GM12878 (cell line): ENCODE data around the gene FGFR2. TPM values are rescaled to one million over a fixed set of nuclear protein-coding genes. Genes with fewer than 3 reads are reported as not detected.

Experiments
- ATAC-seq: fragments of 200-7000 bp; cut with Tn5 transposase; 3 replicates; pipeline ENCODE4 v1.9.1; 2020; ENCODE audit warnings: mild to moderate bottlenecking, moderate library complexity
- BruUV-seq: library from RNA; stranded (reverse); fragments of 400-500 nt; replicated peaks from 2 replicates; lab custom pipeline; 2021; lab: Mats Ljungman, UMichigan
- CTCF ChIA-PET: fragments of 300-600 bp; sonication (Branson Sonifier 250); formaldehyde crosslinking; extraction: SDS; loops from one replicate; lab custom pipeline; 2021; ENCODE audit warnings: inconsistent platforms; lab: Yijun Ruan, JAX
- POLR2A ChIA-PET: fragments of 350-600 bp; formaldehyde crosslinking; extraction: SDS; loops from one replicate; lab custom pipeline; 2021; ENCODE audit warnings: inconsistent platforms; lab: Charles Lee
- RAD21 ChIA-PET: fragments of 300-600 bp; sonication (Branson Sonifier 250); formaldehyde crosslinking; loops from one replicate; lab custom pipeline; 2023; ENCODE audit warnings: antibody characterized with exemption; ENCODE audit not compliant: unreplicated experiment; lab: Charles Lee
- SMC1A ChIA-PET: fragments of 300-600 bp; sonication (Branson Sonifier 250); formaldehyde crosslinking; loops from one replicate; lab custom pipeline; 2023; ENCODE audit not compliant: unreplicated experiment, uncharacterized antibody; lab: Charles Lee
- DNase-seq: peaks from one replicate; pipeline ENCODE4 v3.0.0-alpha.2; 2011; ENCODE audit warnings: low read depth, low spot score
- FAIRE-seq: peaks from 3 replicates; lab custom pipeline; 2011; peaks lifted over from hg19 to GRCh38; lab: Jason Lieb, UNC
- H2AFZ ChIP-seq: 2 replicates; pipeline ENCODE4 v1.6.0; 2011; ENCODE audit warnings: low read depth, low read length, control low read depth; ENCODE audit not compliant: control insufficient read depth
- H3K27ac ChIP-seq: 2 replicates; pipeline ENCODE4 v1.5.1; 2011; ENCODE audit warnings: control low read depth; ENCODE audit not compliant: control insufficient read depth, insufficient read depth
- H3K27me3 ChIP-seq, 2 experiments: replicated peaks in 1 of 2; 2 replicates each; pipeline versions ENCODE4 v1.6.0 to v1.6.1; 2011; ENCODE audit warnings: low read length in 1 of 2; ENCODE audit not compliant: control insufficient read depth in 2 of 2, insufficient read depth in 2 of 2
- H3K36me3 ChIP-seq, 2 experiments: 2 replicates each; pipeline ENCODE4 v1.5.1; 2011; ENCODE audit warnings: low read length in 1 of 2; ENCODE audit not compliant: control insufficient read depth in 2 of 2, insufficient read depth in 2 of 2
- H3K4me1 ChIP-seq: 2 replicates; pipeline ENCODE4 v1.6.1; 2011; ENCODE audit warnings: mild to moderate bottlenecking, low read length, moderate library complexity, mixed read lengths; ENCODE audit not compliant: control insufficient read depth, insufficient read depth
- H3K4me2 ChIP-seq: 2 replicates; pipeline ENCODE4 v1.6.0; 2011; ENCODE audit warnings: control low read depth; ENCODE audit not compliant: control insufficient read depth, insufficient read depth
- H3K4me3 ChIP-seq: fragments of 200-600 bp; sonication (generic); 2 replicates; pipeline ENCODE4 v1.5.1; 2016
- H3K79me2 ChIP-seq: 2 replicates; pipeline ENCODE4 v1.6.0; 2011; ENCODE audit warnings: low read length; ENCODE audit not compliant: control insufficient read depth, insufficient read depth
- H3K9ac ChIP-seq: 2 replicates; pipeline ENCODE4 v1.8.0; 2011; ENCODE audit warnings: low read length, control low read depth, mixed read lengths; ENCODE audit not compliant: control insufficient read depth, insufficient read depth
- H3K9me3 ChIP-seq: replicated peaks from 3 replicates; pipeline ENCODE4 v1.5.1; 2011; ENCODE audit warnings: mild to moderate bottlenecking, low read length; ENCODE audit not compliant: control insufficient read depth, insufficient read depth
- H4K20me1 ChIP-seq: 2 replicates; pipeline ENCODE4 v1.6.0; 2011; ENCODE audit not compliant: control insufficient read depth, insufficient read depth
- BRCA1 ChIP-seq: IDR thresholded peaks from 2 replicates; pipeline ENCODE4 v1.6.1; 2011; ENCODE audit warnings: low read depth, low read length, improper control_type of control experiment
- CREB1 ChIP-seq: IDR thresholded peaks from 2 replicates; pipeline ENCODE4 v1.6.1; 2012; ENCODE audit warnings: low read depth, mild to moderate bottlenecking, inconsistent platforms
- IKZF2 ChIP-seq, 2 experiments: fragments of 450-650 bp; IDR thresholded peaks; 2 replicates each; pipeline ENCODE4 v1.6.1; 2017; ENCODE audit warnings: mild to moderate bottlenecking in 2 of 2, moderate library complexity in 2 of 2
- MEF2A ChIP-seq: IDR thresholded peaks from 2 replicates; pipeline ENCODE4 v1.6.1; 2011; ENCODE audit warnings: low read depth, mild to moderate bottlenecking, low read length, moderate library complexity; ENCODE audit not compliant: insufficient read depth
- ZSCAN29 ChIP-seq: fragments of 450-650 bp; IDR thresholded peaks from 2 replicates; pipeline ENCODE4 v1.6.1; 2017; ENCODE audit warnings: mild to moderate bottlenecking, moderate library complexity
- WGBS: methylation state at CpG from one replicate; pipeline ENCODE4 v1.1.6; 2016; ENCODE audit warnings: low lambda C conversion rate; ENCODE audit not compliant: insufficient replicate concordance, insufficient coverage; ENCODE audit errors: missing lambda C conversion rate; 5-methylcytosine and 5-hydroxymethylcytosine counted together
- in situ Hi-C: fragments of 300-500 bp; cut with MboI; formaldehyde crosslinking; loops from 9 replicates; pipeline ENCODE4 v1.14.3; 2018; ENCODE audit warnings: mixed read lengths
- intact Hi-C: fragments of 100-400 bp; cut with micrococcal nuclease; formaldehyde crosslinking; loops from one replicate; pipeline ENCODE4 v1.14.2; 2022; ENCODE audit not compliant: unreplicated experiment
- polyA plus RNA-seq, 11 experiments: library from polyadenylated mRNA; depleted of rRNA in 4 of 11; unstranded in 6 of 11; stranded (reverse) in 5 of 11; fragments of >200 nt; fragmentation: Nextera tagmentation in 4 of 11; fragmentation: Illumina TruSeq in 1 of 11; extraction: Ambion mirVana in 4 of 11; extraction: Trizol in 1 of 11; gene quantifications; 1 replicate in 1 of 11; 2 replicates in 10 of 11; pipeline versions ENCODE4 v1.2.1 to v1.2.3, GENCODE V29; 2011 to 2016; ENCODE audit warnings: inconsistent platforms in 2 of 11, missing spikeins in 2 of 11, low read depth in 1 of 11
- total RNA-seq, 4 experiments: library from RNA; depleted of rRNA in 3 of 4; stranded (reverse); fragments of >200 nt in 3 of 4; fragmentation: Illumina TruSeq in 1 of 4; extraction: Trizol in 1 of 4; gene quantifications; 2 replicates each; pipeline versions ENCODE4 v1.2.1 to v1.2.3, GENCODE V29; 2013 to 2021
- TF ChIP-seq, protein P1 (sequence below): fragments of 450-650 bp; IDR thresholded peaks from 2 replicates; pipeline ENCODE4 v1.6.1; 2016; ENCODE audit warnings: mild to moderate bottlenecking
- TF ChIP-seq, protein P2 (sequence below): fragments of 450-650 bp; IDR thresholded peaks from 2 replicates; pipeline ENCODE4 v1.6.1; 2017; ENCODE audit warnings: antibody characterized with exemption, mild to moderate bottlenecking, moderate library complexity

The FGFR2 gene
- total and polyA plus RNA-seq, 10 of the 15 experiments (the other 5 are each of a cell fraction or from before 2014, with no cell fraction given), result 0.04 to 0.15 TPM; not detected in 8

DNA sequence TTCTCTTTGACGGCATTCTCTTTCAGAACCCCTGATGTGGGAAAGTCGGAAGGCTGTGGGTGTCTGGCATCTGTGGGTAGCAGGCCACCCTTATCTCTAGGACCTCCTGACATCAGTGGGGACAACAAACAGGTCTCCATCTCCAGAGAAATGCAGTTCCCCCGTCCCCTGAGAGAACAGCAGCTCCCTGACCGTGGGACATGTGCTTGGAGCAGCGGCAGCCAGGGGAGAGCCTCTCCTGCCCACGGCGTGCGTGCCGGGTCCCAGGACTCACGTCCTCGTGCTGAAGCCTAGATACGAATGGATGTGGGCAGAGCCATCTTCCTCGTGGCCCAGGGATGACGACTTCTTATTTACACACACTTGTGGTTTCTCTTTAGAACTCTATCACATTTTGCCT, 133.0 kb downstream of the FGFR2 start:
- H4K20me1 ChIP-seq, result no peaks in the 10 kb centered on the region
- no peak overlapping the region for H2AFZ ChIP-seq
- no peaks in the 10 kb centered on the region for H3K4me1 ChIP-seq
- no peak overlapping the region for H3K27ac ChIP-seq
- WGBS, result 15% methylated on average over 14 of the region's 14 CpGs
- BruUV-seq, result no TSS peak
- intact Hi-C loops (no loop called here), in situ Hi-C loops (no loop called here)
- ATAC-seq, result no peak
- H3K79me2 ChIP-seq, result no peaks in the 10 kb centered on the region
- no peaks in the 10 kb centered on the region; a peak in 1 of 4 replicates for H3K27me3 ChIP-seq
- TF ChIP-seq ZSCAN29, result no peak
- ChIA-PET POLR2A (interaction anchor here (1.2 kb wide), 1 partner anchor 16 kb away, joined by 3 read pairs; no protein-coding TSS in a partner anchor), RAD21 (no interaction called here), SMC1A (no interaction called here), CTCF (interaction anchor here (0.6 kb wide), 1 partner anchor 56 kb away, joined by 3 read pairs; no protein-coding TSS in a partner anchor)
- DNase-seq, result no peak
- H3K4me2 ChIP-seq, result no peak overlapping the region
- FAIRE-seq, result no peak
- H3K9ac ChIP-seq, result no peak overlapping the region
- no peak overlapping the region for H3K4me3 ChIP-seq
- no peaks in the 10 kb centered on the region for H3K36me3 ChIP-seq
- H3K9me3 ChIP-seq, result no peaks in the 10 kb centered on the region

DNA sequence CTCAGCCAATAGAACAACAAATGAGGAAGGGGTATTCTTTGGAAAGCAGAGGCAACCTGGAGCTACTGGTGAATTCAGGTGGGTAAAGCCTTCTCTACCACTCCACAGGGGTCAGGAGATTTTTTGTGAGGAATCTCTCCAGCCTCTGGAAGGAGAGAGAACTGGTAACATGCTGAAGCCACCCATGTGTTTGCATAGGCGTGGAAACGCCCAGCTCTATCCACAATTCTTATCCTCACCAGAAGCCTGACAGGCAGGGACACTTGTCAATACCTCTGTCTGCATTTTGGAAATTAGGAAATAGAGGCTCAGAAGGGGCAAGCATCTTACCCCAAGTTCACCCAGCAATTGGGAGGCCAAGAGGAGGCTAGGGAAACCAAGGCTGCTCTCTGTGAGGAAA, 133.7 kb downstream of the FGFR2 start:
- Histone ChIP-seq H3K27me3 (no peaks in the 10 kb centered on the region), H4K20me1 (no peaks in the 10 kb centered on the region), H3K27ac (no peak overlapping the region), H2AFZ (no peak overlapping the region), H3K9me3 (no peaks in the 10 kb centered on the region), H3K4me2 (no peak overlapping the region), H3K36me3 (no peaks in the 10 kb centered on the region), H3K4me3 (no peak overlapping the region), H3K79me2 (no peaks in the 10 kb centered on the region), H3K9ac (no peak overlapping the region)
- POLR2A ChIA-PET, result interaction anchor here (1.2 kb wide), 1 partner anchor 15 kb away, joined by 3 read pairs; no protein-coding TSS in a partner anchor
- no peak for ATAC-seq
- in situ Hi-C loops, result no loop called here
- FAIRE-seq, result no peak
- RAD21 ChIA-PET, result no interaction called here
- 0% methylated on average over 2 of the region's 2 CpGs for WGBS
- SMC1A ChIA-PET, result no interaction called here
- DNase-seq, result no peak
- TF ChIP-seq CREB1 (no peak), MEF2A (no peak), BRCA1 (no peak), IKZF2 (IDR thresholded peaks at IDR 0.05) (no peak)
- TF ChIP-seq, protein P1, sequence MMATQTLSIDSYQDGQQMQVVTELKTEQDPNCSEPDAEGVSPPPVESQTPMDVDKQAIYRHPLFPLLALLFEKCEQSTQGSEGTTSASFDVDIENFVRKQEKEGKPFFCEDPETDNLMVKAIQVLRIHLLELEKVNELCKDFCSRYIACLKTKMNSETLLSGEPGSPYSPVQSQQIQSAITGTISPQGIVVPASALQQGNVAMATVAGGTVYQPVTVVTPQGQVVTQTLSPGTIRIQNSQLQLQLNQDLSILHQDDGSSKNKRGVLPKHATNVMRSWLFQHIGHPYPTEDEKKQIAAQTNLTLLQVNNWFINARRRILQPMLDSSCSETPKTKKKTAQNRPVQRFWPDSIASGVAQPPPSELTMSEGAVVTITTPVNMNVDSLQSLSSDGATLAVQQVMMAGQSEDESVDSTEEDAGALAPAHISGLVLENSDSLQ, result no peak
- TF ChIP-seq, protein P2, sequence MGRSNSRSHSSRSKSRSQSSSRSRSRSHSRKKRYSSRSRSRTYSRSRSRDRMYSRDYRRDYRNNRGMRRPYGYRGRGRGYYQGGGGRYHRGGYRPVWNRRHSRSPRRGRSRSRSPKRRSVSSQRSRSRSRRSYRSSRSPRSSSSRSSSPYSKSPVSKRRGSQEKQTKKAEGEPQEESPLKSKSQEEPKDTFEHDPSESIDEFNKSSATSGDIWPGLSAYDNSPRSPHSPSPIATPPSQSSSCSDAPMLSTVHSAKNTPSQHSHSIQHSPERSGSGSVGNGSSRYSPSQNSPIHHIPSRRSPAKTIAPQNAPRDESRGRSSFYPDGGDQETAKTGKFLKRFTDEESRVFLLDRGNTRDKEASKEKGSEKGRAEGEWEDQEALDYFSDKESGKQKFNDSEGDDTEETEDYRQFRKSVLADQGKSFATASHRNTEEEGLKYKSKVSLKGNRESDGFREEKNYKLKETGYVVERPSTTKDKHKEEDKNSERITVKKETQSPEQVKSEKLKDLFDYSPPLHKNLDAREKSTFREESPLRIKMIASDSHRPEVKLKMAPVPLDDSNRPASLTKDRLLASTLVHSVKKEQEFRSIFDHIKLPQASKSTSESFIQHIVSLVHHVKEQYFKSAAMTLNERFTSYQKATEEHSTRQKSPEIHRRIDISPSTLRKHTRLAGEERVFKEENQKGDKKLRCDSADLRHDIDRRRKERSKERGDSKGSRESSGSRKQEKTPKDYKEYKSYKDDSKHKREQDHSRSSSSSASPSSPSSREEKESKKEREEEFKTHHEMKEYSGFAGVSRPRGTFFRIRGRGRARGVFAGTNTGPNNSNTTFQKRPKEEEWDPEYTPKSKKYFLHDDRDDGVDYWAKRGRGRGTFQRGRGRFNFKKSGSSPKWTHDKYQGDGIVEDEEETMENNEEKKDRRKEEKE, result no peak
- TF ChIP-seq, all 136 proteins: peak for 0
- BruUV-seq, result no TSS peak
- no peaks in the 10 kb centered on the region for H3K4me1 ChIP-seq
- CTCF ChIA-PET, result interaction anchor here (0.7 kb wide), 1 partner anchor 15 kb away, joined by 3 read pairs; no protein-coding TSS in a partner anchor
- intact Hi-C loops, result no loop called here
